Heart right ventricle (tissue), 16 donors: Measurements from ENCODE around the gene STOML2. TPM values are rescaled to one million over a fixed set of nuclear protein-coding genes. Genes with fewer than 3 reads are reported as not detected.
A peak's percentile ranks its signal among the peaks of the same experiment; 100 is the strongest.

Experiments used
- ATAC-seq, 8 donors: fragments of 200-7000 bp; cut with Tn5 transposase; one replicate each; pipeline ENCODE4 v1.9.1; 2020; ENCODE audit warnings: mild to moderate bottlenecking in 8 of 8, moderate library complexity in 8 of 8, moderate number of reproducible peaks in 1 of 8
- DNase-seq, 2 donors: peaks; one replicate each; pipeline ENCODE4 v3.0.0-alpha.2; 2020
- H3K27ac ChIP-seq, 10 donors: fragments of 200-600 bp; sonication (generic) in 2 of 10; one replicate each; pipeline versions ENCODE4 v1.5.0 to v1.8.0; 2020 to 2022; ENCODE audit warnings: mild to moderate bottlenecking in 3 of 10
- H3K27me3 ChIP-seq, 7 donors: fragments of 200-600 bp; one replicate each; pipeline ENCODE4 v1.8.0; 2021 to 2022; ENCODE audit warnings: mild to moderate bottlenecking in 2 of 7
- H3K36me3 ChIP-seq, 9 donors: fragments of 200-600 bp; sonication (generic) in 1 of 9; one replicate each; pipeline versions ENCODE4 v1.5.0 to v1.8.0; 2020 to 2022; ENCODE audit warnings: mild to moderate bottlenecking in 2 of 9
- H3K4me1 ChIP-seq, 9 donors: fragments of 200-600 bp; sonication (generic) in 1 of 9; one replicate each; pipeline versions ENCODE4 v1.5.0 to v1.8.0; 2020 to 2022; ENCODE audit warnings: mild to moderate bottlenecking in 4 of 9
- H3K4me3 ChIP-seq, 10 donors: fragments of 200-600 bp; sonication (generic) in 2 of 10; one replicate each; pipeline versions ENCODE4 v1.5.0 to v1.8.0; 2020 to 2022; ENCODE audit warnings: mild to moderate bottlenecking in 7 of 10, moderate library complexity in 2 of 10
- H3K9me3 ChIP-seq, 11 donors: fragments of 200-600 bp in 10 of 11; sonication (generic) in 2 of 11; one replicate each; pipeline versions ENCODE4 v1.5.0 to v1.8.0; 2013 to 2022; ENCODE audit warnings: mild to moderate bottlenecking in 2 of 11, control low read depth in 1 of 11, moderate library complexity in 1 of 11
- WGBS, 2 donors: extraction: QIAGEN DNeasy Blood & Tissue Kit; methylation state at CpG; one replicate each; pipeline ENCODE4 v1.1.7; 2013; ENCODE audit warnings: inconsistent platforms in 1 of 2; 5-methylcytosine and 5-hydroxymethylcytosine counted together
- intact Hi-C, 10 donors: fragments of 100-400 bp; cut with DNase I; formaldehyde crosslinking; loops; one replicate each; pipeline versions ENCODE4 v1.11.1 to v1.14.2; 2022
- polyA plus RNA-seq, 2 donors: library from polyadenylated mRNA; stranded (reverse); fragments of 200-250 nt; gene quantifications; one replicate each; pipeline ENCODE4 v1.2.3, GENCODE V29; 2013
- total RNA-seq, 10 donors: library from RNA; stranded (reverse); fragmentation: NEBNext Ultra II Directional in 3 of 10; extraction: Animal tissue kit (Norgen Biotek cat#: 25700) in 3 of 10; gene quantifications; one replicate each; pipeline versions ENCODE4 v1.2.1 to v1.2.4, GENCODE V29; 2021 to 2023
- TF ChIP-seq, protein P1 (sequence below), 9 donors: fragments of 200-600 bp; sonication (generic) in 2 of 9; IDR thresholded peaks; one replicate each; pipeline versions ENCODE4 v1.5.0 to v1.8.0; 2021 to 2022; ENCODE audit warnings: antibody characterized with exemption in 9 of 9, mild to moderate bottlenecking in 5 of 9, moderate library complexity in 1 of 9
- donor health status: Arrhythmogenic right ventricular cardiomyopathy.
- donor health status: ischemic (EF 13 %, LVEDD 7.1; RV severe dilation, severe dysfunction).
- donor health status: healthy with polysubstance abuse.
- donor health status: DM: no; HTN: yes; CAD: no.
- donor health status: DM: no; HTN: no; CAD: no.
- donor health status: ischemic (EF 25% LVEDD 6.9; RV normal size, moderate dysfunction).
- donor health status: ischemic (EF 25% LVEDD 5.7; RV mildly dilated, moderate dysfunction).
- donor health status: healthy.
- donor health status: DM: yes; HTN: yes; CAD: no.
- donor health status: Ischemic cardiomyopathy.
- donor health status: ischemic (EF 35%, LVEDD 5.7; RV mildly dilated, moderate dysfunction).
- donor health status: nonischemic (EF 11% LVEDD 7.7; RV severe dilation, severe dysfunction).
- donor health status: DM: yes; HTN: yes; CAD: no.
- donor health status: PGD.
- donor health status: ischemic (EF 29% LVEDD 5.4; RV normal size, mild dysfunction).
- donor health status: nonischemic (EF 23%, LVEDD 6.1; RV moderate dilation, normal function).

STOML2 gene
- total and polyA plus RNA-seq, 12 donors = 43.7 to 153 (median 127) TPM

GRCh38 chr9:35114113-35114839 lies 11.3 kb upstream of the STOML2 start:
- Histone ChIP-seq H3K9me3 (no peaks in the 10 kb centered on the region), H3K27me3 (no peaks in the 10 kb centered on the region), H3K36me3 (no peaks in the 10 kb centered on the region), H3K27ac (peak overlapping the region; percentile 79 to 98 (median 94)), H3K4me3 (peak overlapping the region in 9 of 10 donors; percentile 45 to 78 (median 67)), H3K4me1 (peaks cover 17 to 71% (median 55%) of the 10 kb centered on the region in 9 donors)
- 11 to 16% methylated on average over 5 of the region's 5 CpGs for WGBS, 2 donors
- intact Hi-C loops = loop anchor here in 6 of 10 donors (5.0 to 10.0 kb wide), 7 partner anchors 42 to 441 kb away; partner anchors contain the start of gene VCP (in 1 of the 6)
- TF ChIP-seq, protein P1, sequence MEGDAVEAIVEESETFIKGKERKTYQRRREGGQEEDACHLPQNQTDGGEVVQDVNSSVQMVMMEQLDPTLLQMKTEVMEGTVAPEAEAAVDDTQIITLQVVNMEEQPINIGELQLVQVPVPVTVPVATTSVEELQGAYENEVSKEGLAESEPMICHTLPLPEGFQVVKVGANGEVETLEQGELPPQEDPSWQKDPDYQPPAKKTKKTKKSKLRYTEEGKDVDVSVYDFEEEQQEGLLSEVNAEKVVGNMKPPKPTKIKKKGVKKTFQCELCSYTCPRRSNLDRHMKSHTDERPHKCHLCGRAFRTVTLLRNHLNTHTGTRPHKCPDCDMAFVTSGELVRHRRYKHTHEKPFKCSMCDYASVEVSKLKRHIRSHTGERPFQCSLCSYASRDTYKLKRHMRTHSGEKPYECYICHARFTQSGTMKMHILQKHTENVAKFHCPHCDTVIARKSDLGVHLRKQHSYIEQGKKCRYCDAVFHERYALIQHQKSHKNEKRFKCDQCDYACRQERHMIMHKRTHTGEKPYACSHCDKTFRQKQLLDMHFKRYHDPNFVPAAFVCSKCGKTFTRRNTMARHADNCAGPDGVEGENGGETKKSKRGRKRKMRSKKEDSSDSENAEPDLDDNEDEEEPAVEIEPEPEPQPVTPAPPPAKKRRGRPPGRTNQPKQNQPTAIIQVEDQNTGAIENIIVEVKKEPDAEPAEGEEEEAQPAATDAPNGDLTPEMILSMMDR (IDR thresholded peaks at IDR 0.05) = no peak
- DNase-seq = peak; percentile 75 to 89
- peak; percentile 2 to 47 (median 21) for ATAC-seq

DNA sequence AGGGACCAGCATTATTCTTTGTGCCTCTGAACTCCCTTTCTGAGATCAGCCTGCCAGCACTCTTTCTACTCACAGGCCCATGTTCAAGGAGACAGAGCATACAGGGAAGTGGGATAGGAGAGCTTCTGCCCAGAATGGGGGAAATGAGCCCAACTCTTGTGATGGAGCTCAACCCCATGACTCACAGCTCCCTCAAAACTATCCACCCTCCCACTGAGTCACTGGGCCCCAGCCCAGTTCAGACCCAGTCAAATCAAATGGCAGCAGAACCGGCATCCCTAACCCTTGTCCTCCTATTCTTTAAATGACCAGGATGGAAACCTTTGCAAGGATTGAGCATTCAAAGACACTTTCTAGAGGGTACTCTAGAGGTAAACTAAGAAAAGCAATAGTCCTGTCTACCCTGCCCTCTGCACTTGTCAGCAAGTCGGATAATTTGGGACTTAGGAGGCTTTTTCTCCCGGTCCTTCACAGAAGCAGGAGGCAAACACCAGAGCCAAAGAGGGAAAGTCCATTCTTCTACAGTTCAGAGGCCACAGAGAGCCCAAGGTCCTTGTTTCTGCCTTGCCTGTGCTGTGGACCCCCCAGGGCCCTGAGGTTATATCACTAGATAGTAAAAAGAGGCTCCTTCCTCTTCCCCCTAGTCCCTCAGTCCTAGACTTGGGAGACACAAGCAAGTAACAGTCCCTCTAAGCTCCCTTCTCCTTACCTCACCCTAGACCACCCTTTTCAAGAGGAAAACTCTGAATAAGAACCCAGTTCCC lies 9.5 kb upstream of the STOML2 start:
- no peaks in the 10 kb centered on the region for H3K9me3 ChIP-seq
- H3K4me1 ChIP-seq = peaks cover 17 to 72% (median 55%) of the 10 kb centered on the region in 9 donors
- WGBS, 2 donors = 76 to 83% methylated on average over 3 of the region's 3 CpGs
- TF ChIP-seq, protein P1 (IDR thresholded peaks at IDR 0.05) = no peak
- intact Hi-C loops = loop anchor here in 6 of 10 donors (5.0 to 10.0 kb wide), 7 partner anchors 40 to 442 kb away; partner anchors contain the start of gene VCP (in 1 of the 6)
- peak overlapping the region in 6 of 10 donors; percentile 70 to 89 (median 85) for H3K4me3 ChIP-seq
- peaks cover 0 to 17% (median 10%) of the 10 kb centered on the region in 9 donors for H3K36me3 ChIP-seq
- no peak for DNase-seq
- no peak for ATAC-seq
- no peaks in the 10 kb centered on the region for H3K27me3 ChIP-seq
- peak overlapping the region in 9 of 10 donors; percentile 75 to 98 (median 87) for H3K27ac ChIP-seq

DNA sequence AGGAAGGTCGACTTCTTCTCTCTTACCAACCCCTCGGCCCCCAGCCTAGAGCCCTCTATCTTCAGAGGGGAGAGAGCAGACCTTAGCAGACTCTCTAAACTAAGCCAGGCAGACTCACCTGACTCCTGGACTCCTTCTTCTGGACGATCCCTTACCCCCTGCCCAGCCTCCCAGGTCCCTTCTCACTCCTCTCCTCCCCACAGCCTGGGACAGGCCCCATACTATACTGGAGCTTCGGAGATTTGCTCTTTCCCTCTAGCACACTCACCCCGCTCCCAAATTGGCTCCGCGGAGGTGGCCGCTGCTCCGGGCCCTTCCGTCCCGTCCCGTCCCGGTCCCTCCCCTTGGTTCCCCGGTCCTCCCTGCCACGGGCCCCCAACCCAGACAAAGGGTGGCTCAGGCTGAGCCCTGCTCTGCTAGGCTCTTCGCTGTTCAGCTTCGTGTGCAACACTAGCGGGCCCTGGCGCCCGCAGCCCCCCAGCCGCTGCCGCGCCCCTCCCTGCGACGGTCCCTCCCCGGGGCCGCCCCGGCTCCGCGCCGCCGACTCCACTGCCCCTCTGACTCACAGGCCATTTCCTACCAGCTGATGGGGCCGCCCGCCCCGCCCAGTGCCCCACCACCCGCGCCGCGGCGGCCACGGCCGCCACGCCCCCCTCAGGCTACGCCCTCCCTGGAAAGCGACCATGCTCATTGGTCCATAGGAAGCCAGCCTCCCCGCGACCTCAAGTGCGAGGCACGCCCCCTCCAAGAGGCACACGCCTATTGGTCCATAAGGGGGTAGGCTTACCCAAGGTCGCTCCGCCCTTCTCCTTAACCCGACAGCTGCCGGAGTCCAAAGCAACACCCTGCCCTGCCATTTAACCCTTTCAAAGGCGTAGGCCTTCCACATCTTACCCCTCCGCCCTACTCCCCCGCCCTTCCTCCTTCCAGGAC lies 8.3 kb upstream of the STOML2 start:
- no peaks in the 10 kb centered on the region for H3K27me3 ChIP-seq
- peak overlapping the region; percentile 49 to 89 (median 80) for H3K4me3 ChIP-seq
- peaks cover 0 to 29% (median 18%) of the 10 kb centered on the region in 9 donors for H3K36me3 ChIP-seq
- DNase-seq (peak; percentile 98), ATAC-seq (peak; percentile 72 to 85 (median 82))
- no peaks in the 10 kb centered on the region for H3K9me3 ChIP-seq
- intact Hi-C loops = loop anchor here in 6 of 10 donors (5.0 to 10.0 kb wide), 7 partner anchors 39 to 444 kb away; partner anchors contain the start of gene VCP (in 1 of the 6)
- 1% methylated on average over 56 to 57 of the region's 57 CpGs for WGBS, 2 donors
- H3K4me1 ChIP-seq = peaks cover 17 to 61% (median 46%) of the 10 kb centered on the region in 9 donors
- peak overlapping the region; percentile 56 to 98 (median 92) for H3K27ac ChIP-seq
- TF ChIP-seq, protein P1 (IDR thresholded peaks at IDR 0.05) = no peak
